Activated CD8-positive, alpha-beta T cell treated with anti-CD3 and anti-CD28 coated beads for 36 hours (primary cell): ENCODE measurements around the gene ZFYVE9. TPM values are rescaled to one million over a fixed set of nuclear protein-coding genes. Genes with fewer than 3 reads are reported as not detected.

Source experiments
- ATAC-seq: fragments of 200-7000 bp; cut with Tn5 transposase; one replicate; pipeline ENCODE4 v1.10.0; 2021; ENCODE audit warnings: mild to moderate bottlenecking, moderate library complexity
- CTCF ChIA-PET: fragments of 350-600 bp; sonication (Branson Sonifier 250); formaldehyde crosslinking; loops from one replicate; lab custom pipeline; 2021; ENCODE audit warnings: antibody characterized with exemption; lab: Charles Lee
- POLR2A ChIA-PET: fragments of 350-600 bp; sonication (Branson Sonifier 250); formaldehyde crosslinking; loops from one replicate; lab custom pipeline; 2021; ENCODE audit warnings: antibody characterized with exemption; lab: Charles Lee
- DNase-seq: peaks from one replicate; pipeline ENCODE4 v3.0.0-alpha.2; 2020
- H3K27ac Mint-ChIP-seq: one replicate; pipeline ENCODE4 v1.8.0; 2021; ENCODE audit warnings: mild to moderate bottlenecking, mixed read lengths
- H3K27me3 Mint-ChIP-seq: one replicate; pipeline ENCODE4 v1.8.0; 2021; ENCODE audit warnings: mixed read lengths
- H3K36me3 Mint-ChIP-seq: one replicate; pipeline ENCODE4 v1.8.0; 2021; ENCODE audit warnings: low read depth, mixed read lengths
- H3K4me1 Mint-ChIP-seq: one replicate; pipeline ENCODE4 v1.8.0; 2021; ENCODE audit warnings: low read depth, mixed read lengths
- H3K4me3 Mint-ChIP-seq: one replicate; pipeline ENCODE4 v1.8.0; 2021; ENCODE audit warnings: mild to moderate bottlenecking, moderate library complexity, mixed read lengths
- H3K9me3 Mint-ChIP-seq: one replicate; pipeline ENCODE4 v1.8.0; 2021; ENCODE audit warnings: mixed read lengths
- CTCF ChIP-seq: fragments of 200-600 bp; IDR thresholded peaks from one replicate; pipeline ENCODE4 v1.8.0; 2022; ENCODE audit warnings: antibody characterized with exemption, mild to moderate bottlenecking
- intact Hi-C: fragments of 100-400 bp; cut with micrococcal nuclease; formaldehyde crosslinking; loops from one replicate; pipeline ENCODE4 v1.10.0; 2022
- total RNA-seq, 2 experiments: library from RNA; stranded (reverse); gene quantifications; one replicate each; pipeline ENCODE4 v1.2.3, GENCODE V29; 2021

ZFYVE9 gene
- total RNA-seq, 2 experiments from 2014 or later: 5.0 to 5.6 TPM

GRCh38 chr1:52123622-52124021, 18.3 kb upstream of the ZFYVE9 start:
- no peak for DNase-seq
- TF ChIP-seq CTCF: no peak
- Mint-ChIP-seq H3K4me1 (peaks cover 5% of the 10 kb centered on the region), H3K4me3 (no peak overlapping the region), H3K27me3 (peaks cover 12% of the 10 kb centered on the region), H3K9me3 (no peaks in the 10 kb centered on the region), H3K36me3 (no peaks in the 10 kb centered on the region), H3K27ac (no peak overlapping the region)
- no peak for ATAC-seq
- POLR2A ChIA-PET: no interaction called here
- CTCF ChIA-PET: interaction anchor here (0.8 kb wide), 1 partner anchor 562 kb away, joined by 3 read pairs; no protein-coding TSS in a partner anchor
- intact Hi-C loops: no loop called here

GRCh38 chr1:52125736-52126359, 16.0 kb upstream of the ZFYVE9 start:
- POLR2A ChIA-PET: no interaction called here
- TF ChIP-seq CTCF: no peak
- H3K27me3 Mint-ChIP-seq: peaks cover 16% of the 10 kb centered on the region
- ATAC-seq: no peak
- no peak for DNase-seq
- no peak overlapping the region for H3K27ac Mint-ChIP-seq
- intact Hi-C loops: loop anchor here (5.0 kb wide), 1 partner anchor 171 kb away; no protein-coding TSS in a partner anchor
- no peaks in the 10 kb centered on the region for H3K9me3 Mint-ChIP-seq
- H3K4me3 Mint-ChIP-seq: no peak overlapping the region
- CTCF ChIA-PET: interaction anchor here (1.1 to 3.5 kb wide), 4 partner anchors 15 to 196 kb away, joined by 3 to 18 read pairs (median 6); no protein-coding TSS in a partner anchor
- peaks cover 5% of the 10 kb centered on the region for H3K4me1 Mint-ChIP-seq
- H3K36me3 Mint-ChIP-seq: no peaks in the 10 kb centered on the region

GRCh38 chr1:52127181-52128180, 14.4 kb upstream of the ZFYVE9 start:
- H3K27me3 Mint-ChIP-seq: peaks cover 20% of the 10 kb centered on the region
- ChIA-PET CTCF (interaction anchor here (0.7 to 3.5 kb wide), 10 partner anchors 13 to 277 kb away, joined by 3 to 18 read pairs (median 3); partner anchors contain the start of genes ORC1 and PRPF38A), POLR2A (interaction anchor here (0.6 kb wide), 1 partner anchor 688 kb away, joined by 3 read pairs; no protein-coding TSS in a partner anchor)
- TF ChIP-seq CTCF: peak; percentile 74
- H3K36me3 Mint-ChIP-seq: no peaks in the 10 kb centered on the region
- intact Hi-C loops: loop anchor here (5.0 kb wide), 1 partner anchor 170 kb away; no protein-coding TSS in a partner anchor
- H3K9me3 Mint-ChIP-seq: no peaks in the 10 kb centered on the region
- DNase-seq (peak; percentile 41), ATAC-seq (peak; percentile 42)
- H3K27ac Mint-ChIP-seq: no peak overlapping the region
- H3K4me1 Mint-ChIP-seq: peaks cover 5% of the 10 kb centered on the region
- H3K4me3 Mint-ChIP-seq: no peak overlapping the region

GRCh38 chr1:52139817-52140540, 1.9 kb upstream of the ZFYVE9 start:
- ChIA-PET POLR2A (interaction anchor here (0.6 kb wide), 1 partner anchor 529 kb away, joined by 3 read pairs; no protein-coding TSS in a partner anchor), CTCF (interaction anchor here (1.0 to 2.3 kb wide), 5 partner anchors 12 to 264 kb away, joined by 4 to 7 read pairs (median 4); no protein-coding TSS in a partner anchor)
- ATAC-seq (peak; percentile 64), DNase-seq (peak; percentile 53)
- Mint-ChIP-seq H3K27ac (peak overlapping the region; percentile 55), H3K4me1 (peaks cover 39% of the 10 kb centered on the region), H3K9me3 (peaks cover 3% of the 10 kb centered on the region), H3K36me3 (no peaks in the 10 kb centered on the region), H3K27me3 (no peaks in the 10 kb centered on the region), H3K4me3 (peak overlapping the region; percentile 38)
- no peak for TF ChIP-seq CTCF
- intact Hi-C loops: no loop called here
